ENCODE results near the gene EFCAB9.
"Not testable (repeated sequence)": the region's sequence is repeated elsewhere in the genome, so short reads cannot be mapped to it uniquely, and the experiment has no call there.

Gene EFCAB9

GRCh38 chr5:172188033-172188892 lies 5.7 kb upstream of the EFCAB9 start, which contains the start of gene STK10:
Gene STK10, minus strand, starts transcription at chr5:172188224. Its CDS starts 182 bp downstream, at chr5:172188042.
- peak; percentile 73 to 86 for DNase-seq (ENCODE audit: low read depth in 1 of 2, low spot score in 1 of 2)

GRCh38 chr5:172188893-172189692 lies 4.9 kb upstream of the EFCAB9 start:
- DNase-seq (ENCODE audit: low read depth in 1 of 2, low spot score in 1 of 2): no peak

- DNase-seq (ENCODE audit: low read depth in 1 of 2, low spot score in 1 of 2): no peak
These were observed 4.2 kb upstream of the EFCAB9 start for GRCh38 chr5:172189693-172190296.

GRCh38 chr5:172194985-172195774 lies 1.2 kb downstream of the EFCAB9 start:
- DNase-seq (ENCODE audit: low read depth in 1 of 2, low spot score in 1 of 2): no peak

- not testable (repeated sequence) for DNase-seq (ENCODE audit: low read depth in 1 of 2, low spot score in 1 of 2)
These were observed 3.8 kb downstream of the EFCAB9 start for GRCh38 chr5:172197775-172198174.

- DNase-seq (ENCODE audit: low read depth in 1 of 2, low spot score in 1 of 2): no peak
These were observed 5.5 kb downstream of the EFCAB9 start for GRCh38 chr5:172199446-172199845.

GRCh38 chr5:172200476-172200875 lies 6.5 kb downstream of the EFCAB9 start:
- no peak for DNase-seq (ENCODE audit: low read depth in 1 of 2, low spot score in 1 of 2)

- DNase-seq (ENCODE audit: low read depth in 1 of 2, low spot score in 1 of 2): not testable (repeated sequence)
These were observed 12.0 kb downstream of the EFCAB9 start for GRCh38 chr5:172205984-172206383.

- no peak for DNase-seq (ENCODE audit: low read depth in 1 of 2, low spot score in 1 of 2)
These were observed 13.5 kb downstream of the EFCAB9 start for GRCh38 chr5:172207511-172207910.

GRCh38 chr5:172209714-172210113 lies 15.7 kb downstream of the EFCAB9 start:
- DNase-seq (ENCODE audit: low read depth in 1 of 2, low spot score in 1 of 2): no peak

- no peak for DNase-seq (ENCODE audit: low read depth in 1 of 2, low spot score in 1 of 2)
These were observed 17.7 kb downstream of the EFCAB9 start for GRCh38 chr5:172211676-172212075.

- DNase-seq (ENCODE audit: low read depth in 1 of 2, low spot score in 1 of 2): no peak
These were observed 19.2 kb downstream of the EFCAB9 start for GRCh38 chr5:172213126-172213525.

- DNase-seq (ENCODE audit: low read depth in 1 of 2, low spot score in 1 of 2): no peak
These were observed 22.4 kb downstream of the EFCAB9 start for GRCh38 chr5:172216345-172216744.

- no peak for DNase-seq (ENCODE audit: low read depth in 1 of 2, low spot score in 1 of 2)
These were observed 25.3 kb downstream of the EFCAB9 start for GRCh38 chr5:172219296-172219695.

GRCh38 chr5:172223901-172224873 lies 30.2 kb downstream of the EFCAB9 start:
- peak in 1 of 2 donors; percentile 18 for DNase-seq (ENCODE audit: low read depth in 1 of 2, low spot score in 1 of 2)

GRCh38 chr5:172224996-172225395 lies 31.0 kb downstream of the EFCAB9 start:
- DNase-seq (ENCODE audit: low read depth in 1 of 2, low spot score in 1 of 2): no peak

- DNase-seq (ENCODE audit: low read depth in 1 of 2, low spot score in 1 of 2): no peak
These were observed 35.9 kb downstream of the EFCAB9 start for GRCh38 chr5:172229904-172230303.

GRCh38 chr5:172234031-172234430 lies 40.1 kb downstream of the EFCAB9 start:
- no peak for DNase-seq (ENCODE audit: low read depth in 1 of 2, low spot score in 1 of 2)

GRCh38 chr5:172235132-172235780 lies 41.3 kb downstream of the EFCAB9 start:
- DNase-seq (ENCODE audit: low read depth in 1 of 2, low spot score in 1 of 2): no peak
